ENCODE measurements around the gene IER2.

Gene IER2

DNA sequence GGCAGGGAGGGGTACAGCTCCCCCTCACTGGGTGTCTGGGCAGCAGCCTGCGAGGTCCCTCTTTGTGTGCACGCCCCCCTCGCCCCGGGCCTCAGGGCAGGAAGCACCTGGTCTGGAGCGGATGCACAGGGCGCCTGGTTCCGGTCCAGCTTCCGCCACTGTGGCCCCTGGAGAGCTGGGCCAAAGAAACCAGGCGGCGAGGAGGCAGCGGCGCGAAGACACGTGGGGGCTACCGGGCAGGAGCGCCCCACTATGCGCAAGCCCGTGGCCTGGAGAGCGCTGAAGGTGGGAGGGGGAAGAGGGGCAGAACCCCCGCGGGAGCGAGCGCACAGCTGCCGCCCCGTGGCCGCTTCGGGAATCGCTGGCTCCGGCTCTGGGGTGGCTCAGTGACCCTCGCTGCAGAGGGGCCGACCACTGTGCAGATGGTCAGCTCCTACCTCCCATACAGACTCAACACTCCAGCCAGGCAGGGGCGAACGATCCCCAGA, 45.8 kb upstream of the IER2 start:
- peak; percentile 80 for TF ChIP-seq CTCF (IDR thresholded peaks at IDR 0.05)

- TF ChIP-seq CTCF (IDR thresholded peaks at IDR 0.05), result peak; percentile 27; the same call in 1 of the 2 replicates
These were observed 45.1 kb upstream of the IER2 start for GRCh38 chr19:13104848-13105711.

DNA sequence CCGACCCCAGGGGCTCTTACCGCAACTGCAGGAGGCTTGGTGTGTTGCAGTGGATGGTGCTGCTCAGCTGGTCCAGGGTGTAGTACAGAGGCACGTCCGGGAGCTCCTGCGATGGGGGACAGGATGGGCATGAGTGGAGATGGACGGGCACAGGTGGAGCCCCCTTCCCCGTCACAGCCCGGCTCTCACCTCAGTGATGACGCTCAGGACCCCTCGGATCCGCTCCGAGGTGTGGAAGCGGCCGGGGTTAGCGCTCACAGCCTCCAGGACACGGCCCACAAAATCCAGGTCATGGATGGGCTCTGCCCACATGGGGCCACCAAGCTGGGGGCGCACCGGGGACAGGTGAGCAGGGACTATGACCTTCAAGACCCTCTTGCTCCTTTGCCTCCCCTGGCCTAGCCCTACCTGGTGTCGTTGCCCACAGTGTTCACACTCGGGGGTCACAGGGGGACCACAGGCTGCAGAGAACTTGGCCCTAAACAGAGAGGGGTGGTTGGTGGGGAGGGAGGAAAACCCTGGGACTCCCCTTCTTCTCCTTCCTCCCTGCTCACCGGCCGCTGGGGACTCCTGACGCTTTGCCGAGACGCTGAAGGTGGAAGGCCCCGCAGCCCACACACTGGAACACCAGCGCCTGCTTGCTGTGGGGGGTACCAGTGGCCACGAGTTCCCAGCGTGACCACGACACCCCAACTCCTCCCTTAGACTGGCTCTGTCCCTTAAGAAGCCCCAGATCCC, 40.7 kb upstream of the IER2 start:
- TF ChIP-seq CTCF (IDR thresholded peaks at IDR 0.05), result no peak

GRCh38 chr19:13110099-13110610, 40.1 kb upstream of the IER2 start:
- TF ChIP-seq CTCF (IDR thresholded peaks at IDR 0.05), result no peak

- TF ChIP-seq CTCF (IDR thresholded peaks at IDR 0.05), result no peak
These were observed 37.7 kb upstream of the IER2 start for GRCh38 chr19:13112555-13112954.

GRCh38 chr19:13115936-13116281, 34.3 kb upstream of the IER2 start:
- no peak for TF ChIP-seq CTCF (IDR thresholded peaks at IDR 0.05)

- TF ChIP-seq CTCF (IDR thresholded peaks at IDR 0.05), result no peak
These were observed 33.7 kb upstream of the IER2 start, which contains the start of gene TRMT1 for GRCh38 chr19:13116282-13117175. Gene TRMT1, minus strand, starts transcription at chr19:13116740. Its CDS starts 341 bp downstream, at chr19:13116399.
